IMR-90 (cell line): ENCODE measurements around the gene VAMP7. TPM values are rescaled to one million over a fixed set of nuclear protein-coding genes. Genes with fewer than 3 reads are reported as not detected.

Source experiments
- ATAC-seq: fragments of 200-7000 bp; cut with Tn5 transposase; 2 replicates; pipeline ENCODE4 v1.9.1; 2020; ENCODE audit warnings: low read depth, mild to moderate bottlenecking, moderate library complexity
- BruUV-seq: library from RNA; stranded (reverse); fragments of 400-500 nt; replicated peaks from 2 replicates; lab custom pipeline; 2021; lab: Mats Ljungman, UMichigan
- CTCF ChIA-PET: fragments of 300-600 bp; formaldehyde crosslinking; extraction: SDS; loops from one replicate; lab custom pipeline; 2021; ENCODE audit warnings: antibody characterized with exemption; lab: Yijun Ruan, JAX
- POLR2A ChIA-PET: fragments of 300-600 bp; sonication (Branson Sonifier 250); formaldehyde crosslinking; loops from one replicate; lab custom pipeline; 2022; ENCODE audit warnings: antibody characterized with exemption; ENCODE audit not compliant: unreplicated experiment; lab: Charles Lee
- DNase-seq: peaks from one replicate; pipeline ENCODE4 v3.0.0; 2013
- H2AFZ ChIP-seq: replicated peaks from 2 replicates; pipeline ENCODE3; 2013; ENCODE audit warnings: low read length, mild to moderate bottlenecking; ENCODE audit not compliant: poor library complexity
- H2AK5ac ChIP-seq: 2 replicates; pipeline ENCODE4 v1.6.1; 2013; ENCODE audit warnings: low read depth, low read length, inconsistent platforms
- H2AK9ac ChIP-seq: replicated peaks from 2 replicates; pipeline ENCODE3; 2013; ENCODE audit warnings: mild to moderate bottlenecking, low read depth, low read length, moderate library complexity; ENCODE audit not compliant: poor library complexity
- H2BK120ac ChIP-seq: 2 replicates; pipeline ENCODE4 v1.6.1; 2013; ENCODE audit warnings: low read depth, low read length, inconsistent platforms
- H2BK15ac ChIP-seq: 3 replicates; pipeline ENCODE4 v1.6.1; 2013; ENCODE audit warnings: low read depth, low read length, inconsistent platforms
- H2BK20ac ChIP-seq: 2 replicates; pipeline ENCODE4 v1.6.1; 2013; ENCODE audit warnings: low read depth, mild to moderate bottlenecking, inconsistent platforms, low read length, moderate library complexity
- H2BK5ac ChIP-seq: 2 replicates; pipeline ENCODE4 v1.6.1; 2013; ENCODE audit warnings: mild to moderate bottlenecking, low read depth, low read length, inconsistent platforms; ENCODE audit not compliant: poor library complexity, severe bottlenecking
- H3K14ac ChIP-seq: replicated peaks from 2 replicates; pipeline ENCODE4 v1.6.1; 2013; ENCODE audit warnings: low read depth, low read length, inconsistent platforms
- H3K18ac ChIP-seq: 2 replicates; pipeline ENCODE4 v1.6.1; 2013; ENCODE audit warnings: low read depth, low read length, control low read depth
- H3K23ac ChIP-seq: 2 replicates; pipeline ENCODE4 v1.6.1; 2013; ENCODE audit warnings: low read depth, low read length, inconsistent platforms
- H3K27ac ChIP-seq: 2 replicates; pipeline ENCODE4 v1.5.1; 2013; ENCODE audit warnings: mild to moderate bottlenecking, control low read depth, low read length; ENCODE audit not compliant: insufficient read depth
- H3K27me3 ChIP-seq: 2 replicates; pipeline ENCODE4 v1.6.1; 2013; ENCODE audit warnings: low read length; ENCODE audit not compliant: control insufficient read depth, insufficient read depth
- H3K36me3 ChIP-seq: 2 replicates; pipeline ENCODE4 v1.6.1; 2013; ENCODE audit warnings: low read length, mixed read lengths; ENCODE audit not compliant: control insufficient read depth, insufficient read depth
- H3K4ac ChIP-seq: 2 replicates; pipeline ENCODE4 v1.6.1; 2013; ENCODE audit warnings: low read depth, low read length, inconsistent platforms
- H3K4me1 ChIP-seq: 2 replicates; pipeline ENCODE4 v1.6.1; 2013; ENCODE audit warnings: low read length, mixed read lengths; ENCODE audit not compliant: control insufficient read depth, insufficient read depth
- H3K4me2 ChIP-seq: 2 replicates; pipeline ENCODE4 v1.6.1; 2013; ENCODE audit warnings: low read depth, mild to moderate bottlenecking, control low read depth, low read length, moderate library complexity
- H3K4me3 ChIP-seq: 2 replicates; pipeline ENCODE4 v1.5.1; 2013; ENCODE audit warnings: low read depth, mild to moderate bottlenecking, control low read depth, low read length, moderate library complexity; ENCODE audit not compliant: insufficient read depth
- H3K56ac ChIP-seq: 2 replicates; pipeline ENCODE4 v1.6.1; 2013; ENCODE audit warnings: low read length, inconsistent platforms; ENCODE audit not compliant: insufficient read depth; ENCODE audit errors: extremely low read depth
- H3K79me1 ChIP-seq, 2 experiments: 2 replicates each; pipeline ENCODE4 v1.6.1; 2013; ENCODE audit warnings: low read length in 2 of 2, inconsistent platforms in 1 of 2, low read depth in 1 of 2
- H3K9ac ChIP-seq: 2 replicates; pipeline ENCODE4 v1.6.1; 2013; ENCODE audit warnings: low read depth, low read length, control low read depth
- H3K9me1 ChIP-seq: 2 replicates; pipeline ENCODE4 v1.6.1; 2013; ENCODE audit warnings: low read length, inconsistent platforms; ENCODE audit not compliant: insufficient read depth
- H3K9me3 ChIP-seq: 2 replicates; pipeline ENCODE4 v1.6.1; 2013; ENCODE audit warnings: low read length; ENCODE audit not compliant: control insufficient read depth, insufficient read depth
- H4K20me1 ChIP-seq: 2 replicates; pipeline ENCODE4 v1.6.1; 2013; ENCODE audit warnings: low read length, inconsistent platforms; ENCODE audit not compliant: insufficient read depth
- H4K5ac ChIP-seq: 2 replicates; pipeline ENCODE4 v1.6.1; 2013; ENCODE audit warnings: mild to moderate bottlenecking, low read depth, low read length, control low read depth
- H4K8ac ChIP-seq, 2 experiments: 2 replicates each; pipeline ENCODE4 v1.6.1; 2013; ENCODE audit warnings: low read depth in 2 of 2, low read length in 2 of 2, control low read depth in 1 of 2, inconsistent platforms in 1 of 2
- H4K91ac ChIP-seq: 2 replicates; pipeline ENCODE4 v1.6.1; 2013; ENCODE audit warnings: low read depth, low read length, inconsistent platforms; ENCODE audit not compliant: insufficient read depth
- CEBPB ChIP-seq: IDR thresholded peaks from 2 replicates; pipeline ENCODE4 v1.6.1; 2012; ENCODE audit warnings: low read depth, low read length, improper control_type of control experiment
- CHD1 ChIP-seq: IDR thresholded peaks from 2 replicates; pipeline ENCODE4 v1.6.1; 2012; ENCODE audit warnings: low read depth, low read length, improper control_type of control experiment
- FOS ChIP-seq: fragments of 150-350 bp; IDR thresholded peaks from 2 replicates; pipeline ENCODE4 v1.6.1; 2016; ENCODE audit warnings: low read depth, low read length
- MAFK ChIP-seq: IDR thresholded peaks from 2 replicates; pipeline ENCODE4 v1.6.1; 2012; ENCODE audit warnings: low read depth, low read length, improper control_type of control experiment
- MAZ ChIP-seq: IDR thresholded peaks from 2 replicates; pipeline ENCODE4 v1.6.1; 2012; ENCODE audit warnings: low read depth, mild to moderate bottlenecking, low read length, improper control_type of control experiment, moderate library complexity, borderline replicate concordance
- MXI1 ChIP-seq: IDR thresholded peaks from 2 replicates; pipeline ENCODE4 v1.6.1; 2012; ENCODE audit warnings: low read depth, mild to moderate bottlenecking, low read length, moderate library complexity, borderline replicate concordance
- NFE2L2 ChIP-seq: fragments of 150-350 bp; IDR thresholded peaks from 2 replicates; pipeline ENCODE4 v1.6.1; 2016; ENCODE audit warnings: low read depth, mild to moderate bottlenecking, low read length
- POLR2A ChIP-seq: IDR thresholded peaks from 2 replicates; pipeline ENCODE4 v1.6.1; 2012; ENCODE audit warnings: mild to moderate bottlenecking, low read depth, low read length
- RAD21 ChIP-seq: IDR thresholded peaks from 2 replicates; pipeline ENCODE4 v1.6.1; 2012; ENCODE audit warnings: low read length, improper control_type of control experiment
- RCOR1 ChIP-seq: IDR thresholded peaks from 2 replicates; pipeline ENCODE4 v1.6.1; 2012; ENCODE audit warnings: mild to moderate bottlenecking, low read length, improper control_type of control experiment; ENCODE audit not compliant: insufficient replicate concordance
- RFX5 ChIP-seq: IDR thresholded peaks from 2 replicates; pipeline ENCODE4 v1.8.0; 2012; ENCODE audit warnings: low read depth, mild to moderate bottlenecking, low read length, moderate library complexity
- SMC3 ChIP-seq: fragments of 150-350 bp; IDR thresholded peaks from 2 replicates; pipeline ENCODE4 v1.6.1; 2016; ENCODE audit warnings: low read depth, mild to moderate bottlenecking, antibody characterized with exemption, low read length, moderate library complexity
- WGBS, 2 experiments: methylation state at CpG; one replicate each; pipeline versions ENCODE4 v1.1.5 to v1.1.7; 2013; ENCODE audit warnings: missing lambda C conversion rate in 2 of 2; ENCODE audit not compliant: insufficient read length in 1 of 2; ENCODE audit errors: extremely low coverage in 2 of 2; 5-methylcytosine and 5-hydroxymethylcytosine counted together
- dilution Hi-C: fragments of 300-500 bp; cut with HindIII; formaldehyde crosslinking; loops from one replicate; pipeline ENCODE4 v1.14.3; 2018; ENCODE audit warnings: low sequenced_read_pairs; ENCODE audit not compliant: unreplicated experiment
- in situ Hi-C: fragments of 300-500 bp; cut with MboI; formaldehyde crosslinking; loops from 3 replicates; pipeline ENCODE4 v1.14.3; 2019; ENCODE audit warnings: low sequenced_read_pairs, inconsistent platforms, mixed read lengths
- intact Hi-C: fragments of 100-400 bp; cut with micrococcal nuclease; formaldehyde crosslinking; loops from 2 replicates; pipeline ENCODE4 v1.10.0; 2022
- polyA plus RNA-seq, 3 experiments: library from polyadenylated mRNA; depleted of rRNA; stranded (reverse); fragments of >200 nt; gene quantifications; 2 replicates each; pipeline ENCODE4 v1.2.3, GENCODE V29; 2012; ENCODE audit warnings: low replicate concordance in 1 of 3
- total RNA-seq: library from RNA; depleted of rRNA; stranded (reverse); fragments of >200 nt; gene quantifications from 2 replicates; pipeline ENCODE4 v1.2.3, GENCODE V29; 2012
- TF ChIP-seq, protein P1 (sequence below): conservative IDR thresholded peaks from 2 replicates; pipeline ENCODE4 v1.5.1; 2012; ENCODE audit warnings: mild to moderate bottlenecking, low read depth, low read length, improper control_type of control experiment
- TF ChIP-seq, protein P2 (sequence below): fragments of 150-350 bp; IDR thresholded peaks from 2 replicates; pipeline ENCODE4 v1.6.1; 2016; ENCODE audit warnings: low read depth, mild to moderate bottlenecking, low read length, moderate library complexity, borderline replicate concordance
- TF ChIP-seq, protein P3 (sequence below): fragments of 150-350 bp; IDR thresholded peaks from 2 replicates; pipeline ENCODE4 v1.6.1; 2017; ENCODE audit warnings: mild to moderate bottlenecking, antibody characterized with exemption, low read length, low read depth

VAMP7 gene
- total and polyA plus RNA-seq, 2 of the 4 experiments (the other 2 are of a cell fraction), result 21.7 to 39.1 TPM

DNA sequence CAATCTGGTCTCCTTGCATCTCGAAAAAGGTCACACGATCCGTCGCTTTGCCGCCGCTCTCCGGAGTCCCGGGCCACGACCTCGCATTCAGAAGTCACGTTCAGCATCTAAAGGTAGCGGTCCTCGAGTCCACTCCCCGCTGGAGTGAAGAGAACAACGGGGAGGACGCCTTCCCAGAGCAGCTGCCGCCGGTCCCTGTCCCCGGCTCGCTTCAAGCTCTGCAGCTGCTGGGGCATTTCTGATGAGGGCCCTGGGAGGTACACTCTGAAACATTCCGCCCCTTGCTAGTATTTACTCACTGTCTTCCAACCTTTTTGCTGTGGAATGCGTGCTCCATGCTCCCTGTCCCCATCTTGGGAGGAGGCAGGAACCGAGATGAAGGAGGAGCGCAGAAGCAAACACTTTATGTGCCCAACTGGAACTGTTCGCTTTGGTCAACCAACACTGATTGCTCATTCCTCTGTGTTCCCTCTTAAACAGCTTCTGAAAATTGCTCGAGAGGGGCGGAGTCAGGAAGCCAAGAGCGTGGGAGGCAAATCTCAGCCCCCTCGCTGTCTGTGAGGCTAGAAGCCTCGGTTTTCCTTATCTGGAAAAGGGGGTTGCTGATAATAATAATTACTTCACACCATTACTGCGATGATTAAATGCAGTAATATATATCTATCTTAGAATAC is 6.4 kb upstream of the VAMP7 start:
- WGBS, 2 experiments, result 37% methylated on average over 11 of the region's 31 CpGs; no CpG with 5 or more reads in 1 of the 2 experiments
- dilution Hi-C loops (no loop called here), in situ Hi-C loops (no loop called here), intact Hi-C loops (no loop called here)
- ATAC-seq, result peak; percentile 59; the same call in 1 of the 2 replicates
- H3K23ac ChIP-seq, result no peak overlapping the region
- H3K27me3 ChIP-seq, result no peaks in the 10 kb centered on the region
- no peak overlapping the region for H2BK120ac ChIP-seq
- no peaks in the 10 kb centered on the region for H3K4me1 ChIP-seq
- H3K56ac ChIP-seq, result no peak overlapping the region
- TF ChIP-seq MXI1, result no peak
- no peak for TF ChIP-seq CEBPB
- TF ChIP-seq SMC3, result no peak
- TF ChIP-seq RCOR1, result no peak
- no peak for TF ChIP-seq RFX5
- TF ChIP-seq, protein P1, sequence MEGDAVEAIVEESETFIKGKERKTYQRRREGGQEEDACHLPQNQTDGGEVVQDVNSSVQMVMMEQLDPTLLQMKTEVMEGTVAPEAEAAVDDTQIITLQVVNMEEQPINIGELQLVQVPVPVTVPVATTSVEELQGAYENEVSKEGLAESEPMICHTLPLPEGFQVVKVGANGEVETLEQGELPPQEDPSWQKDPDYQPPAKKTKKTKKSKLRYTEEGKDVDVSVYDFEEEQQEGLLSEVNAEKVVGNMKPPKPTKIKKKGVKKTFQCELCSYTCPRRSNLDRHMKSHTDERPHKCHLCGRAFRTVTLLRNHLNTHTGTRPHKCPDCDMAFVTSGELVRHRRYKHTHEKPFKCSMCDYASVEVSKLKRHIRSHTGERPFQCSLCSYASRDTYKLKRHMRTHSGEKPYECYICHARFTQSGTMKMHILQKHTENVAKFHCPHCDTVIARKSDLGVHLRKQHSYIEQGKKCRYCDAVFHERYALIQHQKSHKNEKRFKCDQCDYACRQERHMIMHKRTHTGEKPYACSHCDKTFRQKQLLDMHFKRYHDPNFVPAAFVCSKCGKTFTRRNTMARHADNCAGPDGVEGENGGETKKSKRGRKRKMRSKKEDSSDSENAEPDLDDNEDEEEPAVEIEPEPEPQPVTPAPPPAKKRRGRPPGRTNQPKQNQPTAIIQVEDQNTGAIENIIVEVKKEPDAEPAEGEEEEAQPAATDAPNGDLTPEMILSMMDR, result no peak
- TF ChIP-seq POLR2A, result no peak
- TF ChIP-seq, protein P2, sequence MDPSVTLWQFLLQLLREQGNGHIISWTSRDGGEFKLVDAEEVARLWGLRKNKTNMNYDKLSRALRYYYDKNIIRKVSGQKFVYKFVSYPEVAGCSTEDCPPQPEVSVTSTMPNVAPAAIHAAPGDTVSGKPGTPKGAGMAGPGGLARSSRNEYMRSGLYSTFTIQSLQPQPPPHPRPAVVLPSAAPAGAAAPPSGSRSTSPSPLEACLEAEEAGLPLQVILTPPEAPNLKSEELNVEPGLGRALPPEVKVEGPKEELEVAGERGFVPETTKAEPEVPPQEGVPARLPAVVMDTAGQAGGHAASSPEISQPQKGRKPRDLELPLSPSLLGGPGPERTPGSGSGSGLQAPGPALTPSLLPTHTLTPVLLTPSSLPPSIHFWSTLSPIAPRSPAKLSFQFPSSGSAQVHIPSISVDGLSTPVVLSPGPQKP, result no peak
- no peak for TF ChIP-seq FOS
- TF ChIP-seq, protein P3, sequence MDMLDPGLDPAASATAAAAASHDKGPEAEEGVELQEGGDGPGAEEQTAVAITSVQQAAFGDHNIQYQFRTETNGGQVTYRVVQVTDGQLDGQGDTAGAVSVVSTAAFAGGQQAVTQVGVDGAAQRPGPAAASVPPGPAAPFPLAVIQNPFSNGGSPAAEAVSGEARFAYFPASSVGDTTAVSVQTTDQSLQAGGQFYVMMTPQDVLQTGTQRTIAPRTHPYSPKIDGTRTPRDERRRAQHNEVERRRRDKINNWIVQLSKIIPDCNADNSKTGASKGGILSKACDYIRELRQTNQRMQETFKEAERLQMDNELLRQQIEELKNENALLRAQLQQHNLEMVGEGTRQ, result no peak
- no peak for TF ChIP-seq NFE2L2
- no peak for TF ChIP-seq MAFK
- no peak for TF ChIP-seq MAZ
- no peak for TF ChIP-seq RAD21
- no peak for TF ChIP-seq CHD1
- no peak overlapping the region for H2BK20ac ChIP-seq
- H2AK5ac ChIP-seq, result no peak overlapping the region
- peak overlapping the region; percentile 34 for H3K4me2 ChIP-seq
- BruUV-seq, result no TSS peak
- no peak overlapping the region for H3K18ac ChIP-seq
- no peak overlapping the region for H4K91ac ChIP-seq
- H2AK9ac ChIP-seq, result peak overlapping the region; percentile 32
- H3K79me1 ChIP-seq, result no peaks in the 10 kb centered on the region
- no peak overlapping the region for H3K9ac ChIP-seq
- H3K14ac ChIP-seq, result no peak overlapping the region
- no peak overlapping the region for H4K8ac ChIP-seq
- H2BK5ac ChIP-seq, result no peak overlapping the region
- H3K27ac ChIP-seq, result no peak overlapping the region
- ChIA-PET CTCF (no interaction called here), POLR2A (no interaction called here)
- H4K5ac ChIP-seq, result no peak overlapping the region
- H3K36me3 ChIP-seq, result no peaks in the 10 kb centered on the region
- no peak overlapping the region for H3K4ac ChIP-seq
- DNase-seq, result no peak
- peak overlapping the region; percentile 85 for H2AFZ ChIP-seq
- H3K4me3 ChIP-seq, result peak overlapping the region; percentile 19; the same call in 1 of the 2 replicates
- H3K9me1 ChIP-seq, result no peaks in the 10 kb centered on the region
- H4K20me1 ChIP-seq, result no peaks in the 10 kb centered on the region
- H2BK15ac ChIP-seq, result no peak overlapping the region
- no peaks in the 10 kb centered on the region for H3K9me3 ChIP-seq
